NCI-H510A treated with DMSO at 0.1 percent for 48 hours (cell line): ENCODE results near the gene TNNI3K.

Experiments
- DNase-seq: peaks from one replicate; lab custom pipeline; 2025; lab: John Stamatoyannopoulos, UW

TNNI3K gene

GRCh38 chr1:74502858-74503257, 267.7 kb downstream of the TNNI3K start:
- DNase-seq: no peak

GRCh38 chr1:74504125-74504932, 269.1 kb downstream of the TNNI3K start:
- DNase-seq: peak; percentile 90

- DNase-seq: peak; percentile 94
Observed at GRCh38 chr1:74504933-74505512, 269.8 kb downstream of the TNNI3K start.

- DNase-seq: no peak
Observed at GRCh38 chr1:74505928-74506710, 270.9 kb downstream of the TNNI3K start.

GRCh38 chr1:74508449-74508848, 273.3 kb downstream of the TNNI3K start:
- no peak for DNase-seq

GRCh38 chr1:74512170-74512915, 277.2 kb downstream of the TNNI3K start, which contains the start of gene LRRC53:
LRRC53 (minus strand) TSS chr1:74512611; CDS start chr1:74483349, 29,262 bp downstream.
- DNase-seq: no peak

GRCh38 chr1:74513411-74514300, 278.5 kb downstream of the TNNI3K start:
- no peak for DNase-seq

GRCh38 chr1:74517599-74518051, 282.4 kb downstream of the TNNI3K start:
- no peak for DNase-seq

- DNase-seq: peak; percentile 74
Observed at GRCh38 chr1:74522148-74522547, 287.0 kb downstream of the TNNI3K start.

GRCh38 chr1:74523873-74524480, 288.8 kb downstream of the TNNI3K start:
- DNase-seq: no peak

- DNase-seq: peak; percentile 73
Observed at GRCh38 chr1:74526708-74527107, 291.5 kb downstream of the TNNI3K start.

- no peak for DNase-seq
Observed at GRCh38 chr1:74528123-74528522, 292.9 kb downstream of the TNNI3K start.

- no peak for DNase-seq
Observed at GRCh38 chr1:74530892-74531291, 295.7 kb downstream of the TNNI3K start.

- no peak for DNase-seq
Observed at GRCh38 chr1:74531796-74532195, 296.6 kb downstream of the TNNI3K start.

GRCh38 chr1:74534241-74534640, 299.1 kb downstream of the TNNI3K start:
- DNase-seq: no peak

GRCh38 chr1:74545821-74546220, 310.6 kb downstream of the TNNI3K start:
- no peak for DNase-seq

- no peak for DNase-seq
Observed at GRCh38 chr1:74548961-74549750, 314.0 kb downstream of the TNNI3K start.

GRCh38 chr1:74549932-74550331, 314.7 kb downstream of the TNNI3K start:
- DNase-seq: no peak

GRCh38 chr1:74570797-74571492, 335.8 kb downstream of the TNNI3K start:
- DNase-seq: peak; percentile 13
